HG03439 (cell line): ENCODE data around the gene COL24A1.
"Not testable (repeated sequence)": the region's sequence is repeated elsewhere in the genome, so short reads cannot be mapped to it uniquely, and the experiment has no call there.

ENCODE experiments used
- ATAC-seq: cut with Tn5 transposase; IDR thresholded peaks from one replicate; pipeline ENCODE4 v1.9.1; 2021; ENCODE audit warnings: mild to moderate bottlenecking, moderate library complexity; ENCODE audit not compliant: unreplicated experiment

COL24A1 gene

DNA sequence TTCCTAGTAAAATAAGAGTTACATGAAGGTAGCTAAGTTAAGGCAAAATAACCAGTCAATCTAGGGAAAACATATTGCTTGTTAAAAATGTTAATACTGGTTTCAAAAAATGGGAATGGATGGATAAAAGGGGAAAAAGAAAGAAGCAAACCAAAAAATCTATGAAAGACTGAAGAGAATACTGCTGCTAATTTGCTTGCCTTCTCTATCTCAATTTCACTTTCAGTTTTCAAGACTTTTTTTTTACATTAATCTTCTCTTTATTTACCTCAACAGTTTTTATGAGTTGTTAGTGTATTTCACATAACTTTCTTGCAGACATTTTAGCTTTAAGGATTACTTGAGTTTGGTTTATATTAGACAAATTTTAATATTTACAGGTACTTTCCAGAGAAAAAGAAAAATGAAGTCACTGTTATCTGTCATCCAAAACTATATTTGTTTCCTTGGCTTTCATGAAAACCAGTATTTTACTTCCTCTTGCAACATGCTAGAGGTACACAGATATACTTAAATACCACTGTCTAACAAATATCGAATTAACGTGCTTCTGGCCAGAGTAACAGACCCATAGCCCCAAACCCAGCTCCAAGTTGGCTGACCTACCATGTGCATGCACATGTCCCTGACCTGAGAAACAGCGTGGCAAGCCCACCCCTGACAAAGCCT is 70.7 kb downstream of the COL24A1 start:
- ATAC-seq, result no peak

DNA sequence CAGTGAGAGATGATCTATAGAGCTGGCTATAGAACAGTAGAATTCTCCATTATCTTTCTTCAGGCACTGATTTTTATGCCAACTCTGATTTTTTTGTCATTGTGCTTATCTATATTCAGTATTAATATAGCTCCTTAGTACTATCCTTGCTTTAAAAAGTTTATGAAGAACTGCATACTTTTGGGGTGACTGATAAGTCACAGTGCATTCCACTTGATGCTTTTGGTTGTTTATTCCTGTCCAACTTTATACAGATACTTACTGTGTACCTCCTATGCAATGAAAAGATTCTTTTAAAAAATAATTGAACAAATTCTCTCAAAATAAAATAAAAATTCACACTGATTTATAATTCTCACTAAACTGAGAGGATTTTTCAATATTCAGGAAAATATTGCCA is 71.6 kb downstream of the COL24A1 start:
- ATAC-seq, result no peak

DNA sequence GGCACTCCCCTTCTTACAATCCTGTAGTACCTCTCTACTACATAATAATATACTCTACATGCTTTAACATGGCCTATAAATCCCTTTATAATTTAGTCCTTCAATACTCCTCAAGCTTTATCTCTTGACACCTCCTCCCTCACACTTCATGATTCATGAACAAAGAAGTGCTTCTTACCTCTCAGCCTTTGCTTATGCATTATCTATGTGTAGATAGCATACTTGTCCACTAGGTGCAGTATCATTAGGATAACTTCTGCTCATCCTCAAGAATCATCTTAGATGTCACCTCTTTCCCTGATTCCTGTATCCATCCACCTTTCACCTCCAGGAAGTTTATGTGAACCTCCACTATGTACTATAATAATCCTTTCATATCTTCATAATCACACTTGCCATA is 74.4 kb downstream of the COL24A1 start:
- no peak for ATAC-seq

DNA sequence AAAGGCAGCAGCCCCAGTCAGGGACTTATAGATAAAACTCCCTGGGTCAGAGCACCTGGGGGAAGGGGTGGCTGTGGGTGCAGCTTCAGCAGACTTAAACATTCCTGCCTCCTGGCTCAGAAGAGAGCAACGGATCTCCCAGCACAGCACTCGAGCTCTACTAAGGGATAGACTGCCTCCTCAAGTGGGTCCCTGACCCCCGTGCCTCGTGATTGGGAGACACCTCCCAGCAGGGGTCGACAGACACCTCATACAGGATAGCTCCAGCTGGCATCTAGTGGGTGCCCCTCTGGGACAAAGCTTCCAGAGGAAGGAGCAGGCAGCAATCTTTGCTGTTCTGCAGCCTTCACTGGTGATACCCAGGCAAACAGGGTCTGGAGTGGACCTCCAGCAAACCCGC is 84.1 kb downstream of the COL24A1 start:
- ATAC-seq, result not testable (repeated sequence)

DNA sequence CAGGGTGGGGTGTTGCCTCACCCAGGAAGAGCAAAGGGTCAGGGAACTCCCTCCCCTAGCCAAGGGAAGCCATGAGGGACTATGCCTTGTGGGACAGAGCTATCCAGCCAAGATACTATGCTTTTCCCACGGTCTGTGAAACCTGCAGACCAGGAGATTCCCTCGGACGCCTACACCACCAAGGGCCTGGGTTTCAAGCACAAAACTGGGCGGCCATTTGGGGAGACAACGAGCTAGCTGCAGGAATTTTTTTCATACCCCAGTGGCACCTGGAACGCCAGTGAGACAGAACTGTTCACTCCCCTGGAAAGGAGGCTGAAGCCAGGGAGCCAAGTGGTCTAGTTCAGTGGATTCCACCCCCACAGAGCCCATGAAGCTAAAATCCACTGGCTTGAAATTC is 84.7 kb downstream of the COL24A1 start:
- ATAC-seq, result not testable (repeated sequence)

GRCh38 chr1:86069757-86070145 is 86.8 kb downstream of the COL24A1 start:
- no peak for ATAC-seq

DNA sequence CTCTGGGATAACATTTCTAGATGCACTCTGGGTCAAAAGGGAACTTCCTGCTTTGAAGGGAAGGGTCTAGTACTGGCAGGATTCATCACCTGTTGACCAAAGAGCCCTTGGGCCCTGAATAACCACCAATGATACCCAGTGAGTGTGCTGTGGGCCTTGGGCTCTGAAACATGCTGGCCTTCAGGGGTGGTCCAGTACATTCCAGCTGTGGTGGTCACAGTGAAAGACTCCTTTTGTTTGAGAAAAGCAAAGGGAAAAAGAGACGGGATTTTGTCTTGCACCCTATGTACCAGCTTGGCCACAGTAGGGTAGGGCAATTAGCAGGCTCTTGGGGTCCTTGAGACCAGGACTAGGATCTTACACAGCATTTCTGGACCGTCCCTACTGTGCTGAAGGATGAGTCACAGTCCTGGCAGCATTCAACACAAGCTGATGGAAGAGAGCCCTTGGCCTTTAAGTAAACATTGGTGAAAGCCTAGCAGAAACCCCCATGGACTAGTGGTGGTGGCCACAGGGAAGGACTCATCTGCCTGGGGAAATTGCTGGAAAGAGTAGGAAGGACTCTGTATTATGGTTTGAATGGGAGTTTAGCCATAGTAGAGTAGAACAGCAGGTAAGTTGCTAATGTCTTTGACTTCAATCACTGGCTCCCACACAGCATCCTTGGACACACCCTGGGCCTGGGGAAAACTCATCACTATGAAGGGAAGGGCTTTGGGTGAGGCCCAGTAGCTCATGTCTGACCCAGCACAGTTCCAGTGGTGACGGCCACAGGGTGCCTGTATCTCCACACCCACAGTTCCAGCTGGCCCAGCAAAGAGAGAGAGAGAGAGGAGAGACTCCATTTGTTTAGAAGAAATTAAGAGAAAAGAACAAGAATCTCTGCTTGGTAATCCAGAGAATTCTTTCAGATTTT is 87.5 kb downstream of the COL24A1 start:
- ATAC-seq, result no peak

DNA sequence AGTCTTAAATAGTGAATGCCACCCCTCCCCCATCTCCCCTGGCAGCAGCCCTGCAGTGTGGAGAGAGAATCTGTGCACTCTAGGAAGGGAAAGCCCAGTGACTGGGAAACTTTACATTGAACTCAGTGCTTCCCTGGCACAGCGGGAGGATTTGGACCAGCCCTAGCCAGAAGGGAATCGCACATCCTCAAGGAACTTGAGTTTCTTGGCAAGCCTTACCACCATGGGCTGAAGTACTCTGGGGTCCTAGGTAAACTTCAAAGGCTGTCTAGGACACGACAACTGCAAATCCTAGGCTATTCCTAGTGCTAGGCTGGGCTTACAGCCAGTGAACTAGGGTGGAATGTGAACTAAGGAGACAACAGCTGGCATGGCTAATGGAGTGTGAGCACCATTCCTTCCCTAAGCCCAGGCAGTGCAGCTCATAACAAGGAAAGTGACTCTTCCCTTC is 88.3 kb downstream of the COL24A1 start:
- ATAC-seq, result no peak

DNA sequence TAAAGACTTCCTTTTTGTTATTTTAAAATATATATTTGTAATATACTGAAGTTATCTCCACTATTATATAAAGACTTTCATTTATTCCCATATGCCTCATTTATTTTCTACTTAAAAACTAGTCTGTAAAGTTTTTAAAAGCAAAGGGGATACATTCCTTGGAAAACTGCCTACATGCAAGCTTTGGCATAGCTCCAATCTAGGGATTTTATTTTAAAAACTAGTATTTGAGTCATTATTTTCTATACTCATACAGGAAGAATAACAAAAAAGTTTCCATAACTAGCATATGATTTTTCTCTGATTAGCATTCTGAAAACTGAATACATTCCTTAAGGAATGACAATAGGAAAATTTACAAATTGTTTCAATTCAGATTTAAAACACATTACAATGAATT is 88.9 kb downstream of the COL24A1 start:
- no peak for ATAC-seq

DNA sequence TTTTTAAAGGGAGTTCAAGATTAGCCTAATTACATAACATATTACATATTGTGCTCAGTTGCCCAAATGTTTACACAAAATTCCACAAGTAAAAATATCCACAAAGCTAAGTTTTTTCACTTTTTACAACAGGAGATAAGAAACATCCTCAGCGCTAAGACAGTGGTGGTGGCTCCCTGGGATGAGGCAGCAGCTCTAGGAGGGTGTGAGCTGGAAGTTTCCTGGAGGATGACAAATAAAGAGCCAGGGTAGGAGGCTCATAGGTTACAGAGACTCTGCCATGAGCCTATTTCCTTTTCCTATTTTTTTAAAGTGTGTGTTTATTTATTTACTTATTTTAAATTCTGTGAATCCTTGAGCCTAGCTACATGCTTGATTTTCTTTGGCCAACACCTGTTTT is 91.7 kb downstream of the COL24A1 start:
- no peak for ATAC-seq

- no peak for ATAC-seq
Observed at GRCh38 chr1:86063721-86064120, 92.9 kb downstream of the COL24A1 start.

DNA sequence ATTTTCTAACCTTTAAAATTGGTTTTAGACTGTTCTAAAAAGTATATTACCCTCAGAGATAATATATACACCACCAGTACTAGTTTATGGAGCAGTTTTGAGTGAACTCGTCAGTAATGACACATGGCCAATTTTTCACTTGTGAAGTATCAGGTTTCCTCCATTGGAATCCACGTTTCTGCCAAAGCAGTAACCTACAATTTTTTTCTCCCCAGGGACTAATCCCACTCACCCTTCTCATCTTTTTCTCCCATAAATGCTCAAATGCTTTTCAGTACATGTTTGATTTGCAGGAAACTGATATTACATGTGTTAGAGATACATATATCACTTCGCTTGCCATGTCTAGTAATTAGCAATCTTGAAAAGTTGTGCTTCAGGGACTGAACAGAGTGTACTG is 94.1 kb downstream of the COL24A1 start:
- no peak for ATAC-seq

DNA sequence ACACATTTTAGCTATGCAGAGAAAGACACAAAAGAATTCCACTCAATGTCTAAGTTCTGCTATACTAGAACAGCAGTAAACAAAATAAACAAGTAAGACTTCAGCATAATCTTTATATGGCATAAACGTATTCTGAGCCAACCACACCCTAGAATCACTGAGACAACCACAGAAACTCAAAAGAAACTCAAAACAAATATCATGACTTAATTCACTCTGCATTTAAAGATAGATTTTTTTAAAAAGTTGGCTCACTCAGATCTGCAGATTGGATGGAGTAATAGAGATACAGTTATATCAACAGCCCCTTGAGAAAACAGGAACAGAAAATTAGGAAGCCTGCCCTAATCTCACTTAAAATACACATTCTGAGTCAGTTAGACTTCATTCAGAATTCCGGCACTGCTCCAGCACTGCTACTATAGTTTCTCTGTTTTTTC is 95.0 kb downstream of the COL24A1 start:
- ATAC-seq, result no peak

GRCh38 chr1:86054396-86054795 is 102.2 kb downstream of the COL24A1 start:
- ATAC-seq, result no peak

DNA sequence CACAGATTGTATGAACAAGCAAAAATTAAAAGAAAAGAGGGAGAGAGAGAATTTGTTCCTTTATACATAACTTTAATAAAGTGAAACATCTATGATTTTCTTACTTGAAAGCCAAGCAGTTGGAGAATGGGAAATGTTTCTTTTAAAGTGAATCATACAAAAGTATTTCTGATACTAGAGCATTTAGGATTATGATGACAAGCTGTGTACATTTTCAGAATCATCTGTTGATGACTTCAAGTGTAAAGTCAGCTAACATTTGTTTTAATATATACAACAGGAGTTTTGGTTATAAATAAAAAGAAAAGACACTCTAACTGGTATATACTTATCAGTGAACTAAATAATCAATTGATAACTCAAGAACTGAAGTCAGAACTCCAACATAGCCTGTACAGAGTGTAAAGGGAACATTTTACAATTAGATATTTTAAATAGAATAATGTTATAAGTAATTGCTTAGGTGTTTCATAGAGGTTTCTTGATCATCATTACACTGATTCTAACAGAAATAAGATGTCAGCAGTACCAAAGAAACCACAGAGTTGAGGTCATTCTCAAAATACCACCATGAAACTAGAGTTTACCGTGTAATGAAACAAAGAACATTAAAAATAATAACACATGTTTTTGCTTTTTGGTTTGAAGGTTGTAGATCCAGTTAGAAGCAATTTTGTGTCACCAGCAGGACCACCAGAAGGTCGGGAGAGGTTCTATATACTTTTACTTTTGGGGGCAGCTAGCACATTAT is 103.4 kb downstream of the COL24A1 start:
- peak; percentile 83 for ATAC-seq

DNA sequence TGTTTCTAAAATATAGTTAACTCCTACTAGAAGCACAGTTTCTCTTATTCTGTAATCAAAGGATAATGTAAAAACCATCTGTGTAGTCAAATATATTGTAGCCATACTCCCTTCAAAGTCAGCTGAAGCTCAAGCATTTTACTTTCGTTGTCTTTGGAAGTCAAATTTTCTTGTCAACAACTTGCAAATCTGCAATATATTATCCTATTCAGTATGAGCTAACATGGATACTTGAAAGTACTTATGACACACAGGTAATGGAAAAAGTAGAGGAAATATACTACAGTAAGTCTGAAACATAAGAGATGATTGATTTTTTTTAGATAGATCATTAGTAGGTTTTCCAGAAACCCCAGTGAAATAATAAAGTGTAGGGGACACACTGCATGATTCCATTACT is 121.5 kb downstream of the COL24A1 start:
- ATAC-seq, result no peak

GRCh38 chr1:86030180-86030579 is 126.4 kb downstream of the COL24A1 start:
- ATAC-seq, result no peak

- peak; percentile 63 for ATAC-seq
Observed at GRCh38 chr1:86018283-86018923, 138.2 kb downstream of the COL24A1 start.

- ATAC-seq, result peak; percentile 60
Observed at GRCh38 chr1:86016076-86016759, 140.4 kb downstream of the COL24A1 start.

- no peak for ATAC-seq
Observed at GRCh38 chr1:86015375-86015774, 141.2 kb downstream of the COL24A1 start.
